ENCODE results near the gene BCL6.

The BCL6 gene

GRCh38 chr3:187684444-187684843, 60.8 kb downstream of the BCL6 start:
- TF ChIP-seq REST (IDR thresholded peaks at IDR 0.05; ENCODE audit: insufficient read depth in 1 of 2, low read depth in 2 of 2, low read length in 2 of 2), result no peak
- no peak for TF ChIP-seq TAF1 (IDR thresholded peaks at IDR 0.05; ENCODE audit: borderline replicate concordance, insufficient read depth, low read length)
- TF ChIP-seq POLR2AphosphoS5 (IDR thresholded peaks at IDR 0.05; ENCODE audit: low read depth, low read length), result no peak
- no peak for TF ChIP-seq FOXP2 (optimal IDR thresholded peaks at IDR 0.05; ENCODE audit: borderline replicate concordance, extremely low read depth, extremely low read length, insufficient read depth)
- no peak for TF ChIP-seq SIN3A (IDR thresholded peaks at IDR 0.05; ENCODE audit: borderline replicate concordance, insufficient read depth, low read length)

- no peak for TF ChIP-seq POLR2AphosphoS5 (IDR thresholded peaks at IDR 0.05; ENCODE audit: low read depth, low read length)
- no peak for TF ChIP-seq FOXP2 (optimal IDR thresholded peaks at IDR 0.05; ENCODE audit: borderline replicate concordance, extremely low read depth, extremely low read length, insufficient read depth)
- TF ChIP-seq TAF1 (IDR thresholded peaks at IDR 0.05; ENCODE audit: borderline replicate concordance, insufficient read depth, low read length), result no peak
- TF ChIP-seq REST (IDR thresholded peaks at IDR 0.05; ENCODE audit: insufficient read depth in 1 of 2, low read depth in 2 of 2, low read length in 2 of 2), result no peak
- no peak for TF ChIP-seq SIN3A (IDR thresholded peaks at IDR 0.05; ENCODE audit: borderline replicate concordance, insufficient read depth, low read length)
These were observed 65.5 kb downstream of the BCL6 start for GRCh38 chr3:187679638-187680396.

- no peak for TF ChIP-seq FOXP2 (optimal IDR thresholded peaks at IDR 0.05; ENCODE audit: borderline replicate concordance, extremely low read depth, extremely low read length, insufficient read depth)
- TF ChIP-seq POLR2AphosphoS5 (IDR thresholded peaks at IDR 0.05; ENCODE audit: low read depth, low read length), result no peak
- TF ChIP-seq SIN3A (IDR thresholded peaks at IDR 0.05; ENCODE audit: borderline replicate concordance, insufficient read depth, low read length), result no peak
- no peak for TF ChIP-seq TAF1 (IDR thresholded peaks at IDR 0.05; ENCODE audit: borderline replicate concordance, insufficient read depth, low read length)
- no peak for TF ChIP-seq REST (IDR thresholded peaks at IDR 0.05; ENCODE audit: insufficient read depth in 1 of 2, low read depth in 2 of 2, low read length in 2 of 2)
These were observed 66.5 kb downstream of the BCL6 start for GRCh38 chr3:187678726-187679268.

- TF ChIP-seq FOXP2 (optimal IDR thresholded peaks at IDR 0.05; ENCODE audit: borderline replicate concordance, extremely low read depth, extremely low read length, insufficient read depth), result no peak
- no peak for TF ChIP-seq REST (IDR thresholded peaks at IDR 0.05; ENCODE audit: insufficient read depth in 1 of 2, low read depth in 2 of 2, low read length in 2 of 2)
- no peak for TF ChIP-seq POLR2AphosphoS5 (IDR thresholded peaks at IDR 0.05; ENCODE audit: low read depth, low read length)
- TF ChIP-seq TAF1 (IDR thresholded peaks at IDR 0.05; ENCODE audit: borderline replicate concordance, insufficient read depth, low read length), result no peak
- no peak for TF ChIP-seq SIN3A (IDR thresholded peaks at IDR 0.05; ENCODE audit: borderline replicate concordance, insufficient read depth, low read length)
These were observed 67.7 kb downstream of the BCL6 start for GRCh38 chr3:187677604-187678003.

Data from PFSK-1 (cell line).